ENCODE data around the gene FLRT2. TPM values are rescaled to one million over a fixed set of nuclear protein-coding genes. Genes with fewer than 3 reads are reported as not detected.

The FLRT2 gene
- total RNA-seq, 1 donor from 2014 or later, result 46.5 TPM

DNA sequence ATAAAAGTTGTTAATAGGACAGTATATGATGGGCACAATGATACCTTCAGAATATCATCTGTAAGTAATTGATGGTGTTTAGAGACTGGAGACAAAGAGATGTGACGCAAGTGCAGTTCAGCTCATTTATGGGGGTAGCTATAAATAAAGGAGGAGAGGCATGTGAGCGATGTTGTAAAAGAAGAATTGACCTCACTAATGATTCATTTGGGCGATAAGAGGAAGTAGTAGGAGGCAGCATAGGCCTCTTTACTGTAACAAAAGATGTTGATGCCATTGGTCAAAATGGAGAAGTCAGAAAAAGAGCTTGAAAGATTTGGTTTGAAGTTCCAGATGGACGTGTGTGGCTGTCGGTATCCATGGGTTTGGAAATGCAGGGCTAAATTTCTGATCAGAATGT lies 70.0 kb downstream of the FLRT2 start:
- no peak for DNase-seq

DNA sequence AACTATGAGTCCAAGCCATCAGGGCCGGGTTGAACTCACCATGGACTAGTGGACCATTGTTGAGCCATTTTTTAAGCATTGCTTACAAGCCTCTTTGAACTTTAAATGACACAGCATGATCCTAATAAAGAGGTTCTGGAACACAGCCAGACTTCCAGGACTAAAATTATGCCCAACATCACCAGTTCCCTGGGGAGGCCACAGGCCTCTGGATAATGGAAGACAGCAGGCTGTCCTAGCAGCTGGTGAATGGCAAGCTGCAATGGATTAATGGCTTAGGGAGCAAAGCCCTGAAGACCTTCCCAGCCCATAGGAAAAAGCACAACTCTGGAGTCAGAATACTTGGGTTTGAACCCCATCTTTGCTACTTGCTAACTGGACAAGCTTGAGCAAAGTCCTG lies 71.3 kb downstream of the FLRT2 start:
- peak; percentile 75 for DNase-seq

DNA sequence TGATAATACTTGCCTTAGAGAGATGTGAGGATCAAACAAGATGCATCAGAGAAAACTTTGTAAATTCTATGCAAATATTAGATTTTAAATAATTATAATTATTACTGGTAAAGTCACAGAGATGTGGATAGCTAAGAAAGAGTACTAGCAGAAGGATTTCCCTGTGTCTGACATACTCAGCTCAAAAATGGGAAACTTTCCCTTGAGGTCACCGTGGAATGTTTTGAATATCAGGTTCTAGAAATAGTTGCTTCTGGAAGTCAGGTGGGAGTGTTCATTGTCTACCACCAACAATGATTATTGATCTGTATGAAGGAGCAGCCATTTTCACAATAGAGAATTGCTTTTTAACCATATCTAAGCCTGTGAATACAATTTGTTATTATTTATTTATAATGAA lies 71.7 kb downstream of the FLRT2 start:
- no peak for DNase-seq

DNA sequence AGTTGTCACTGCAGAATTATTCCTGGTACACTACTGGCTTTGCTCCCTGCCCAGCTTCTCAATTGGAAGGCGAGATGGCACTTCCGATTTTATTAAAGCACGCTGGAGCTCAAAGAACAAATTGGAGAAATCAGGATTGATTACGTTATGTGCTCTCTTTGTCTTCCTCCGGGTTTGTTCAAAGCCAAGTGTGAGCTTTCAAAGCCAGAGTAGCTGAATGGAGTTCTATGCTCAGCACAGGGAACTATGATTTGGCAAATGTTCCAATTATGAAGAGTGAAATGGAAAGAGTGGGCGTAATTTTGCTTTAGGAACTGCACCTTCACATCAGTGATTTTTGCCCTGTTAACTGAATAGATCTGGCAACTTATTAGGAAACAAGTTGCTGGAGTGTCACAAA lies 72.4 kb downstream of the FLRT2 start:
- no peak for DNase-seq

DNA sequence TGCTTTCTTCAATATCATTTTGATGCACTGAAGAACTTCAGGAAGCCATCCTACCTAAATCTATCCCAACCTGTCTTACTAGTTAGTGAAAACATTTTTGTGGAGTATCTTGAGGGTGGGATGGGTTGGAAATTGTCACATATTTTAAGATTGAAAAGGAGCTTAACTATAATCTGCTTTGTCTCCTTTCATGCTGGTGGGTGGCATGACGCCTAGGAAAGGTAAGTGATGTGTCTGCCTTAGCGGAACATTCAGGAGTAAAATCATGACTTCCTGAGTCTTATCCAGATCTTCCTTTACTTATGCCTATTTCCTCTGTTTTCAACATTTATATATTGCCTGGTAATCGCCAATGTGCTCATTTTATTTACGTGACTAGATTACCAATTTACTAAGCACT lies 74.1 kb downstream of the FLRT2 start:
- DNase-seq, result no peak

DNA sequence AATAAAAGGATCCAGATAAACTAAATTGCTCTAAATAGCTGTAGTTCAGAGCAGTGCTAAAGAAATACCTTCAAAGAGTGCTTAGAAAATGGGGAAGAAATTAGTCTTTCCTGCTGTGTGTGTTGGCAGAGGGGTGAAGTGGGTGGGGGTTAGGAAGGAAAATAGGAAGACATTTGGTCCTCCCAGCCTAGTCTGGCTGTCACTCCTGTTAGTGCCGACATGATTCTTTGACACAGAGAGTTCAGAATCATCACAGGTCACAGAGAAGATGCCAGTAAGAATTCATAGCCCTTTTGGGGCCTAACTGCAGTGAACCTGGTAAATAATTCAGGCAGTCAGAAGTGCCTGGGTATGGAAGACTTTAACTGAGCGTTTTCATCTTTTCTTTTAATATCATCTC lies 74.8 kb downstream of the FLRT2 start:
- DNase-seq, result no peak

DNA sequence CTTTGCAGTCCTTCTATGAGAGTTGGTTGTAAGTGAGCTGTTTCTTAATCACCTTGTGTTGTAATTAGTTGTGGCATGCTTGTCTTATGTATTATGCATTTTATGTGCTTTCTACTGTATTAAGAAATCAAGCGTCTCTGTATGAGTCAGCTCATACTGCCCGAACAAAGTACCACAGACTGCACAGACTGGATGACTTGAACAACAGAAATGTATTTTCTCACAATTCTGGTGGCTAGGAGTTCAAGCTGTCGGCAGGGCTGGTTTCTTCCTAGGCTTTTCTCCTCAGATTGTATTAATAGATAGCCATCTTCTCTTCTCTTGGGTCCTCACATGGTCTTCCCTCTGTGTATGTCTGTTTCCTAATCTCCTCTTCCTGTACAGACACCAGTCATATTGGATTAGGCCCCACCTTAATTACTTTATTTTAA lies 77.7 kb downstream of the FLRT2 start:
- no peak for DNase-seq

DNA sequence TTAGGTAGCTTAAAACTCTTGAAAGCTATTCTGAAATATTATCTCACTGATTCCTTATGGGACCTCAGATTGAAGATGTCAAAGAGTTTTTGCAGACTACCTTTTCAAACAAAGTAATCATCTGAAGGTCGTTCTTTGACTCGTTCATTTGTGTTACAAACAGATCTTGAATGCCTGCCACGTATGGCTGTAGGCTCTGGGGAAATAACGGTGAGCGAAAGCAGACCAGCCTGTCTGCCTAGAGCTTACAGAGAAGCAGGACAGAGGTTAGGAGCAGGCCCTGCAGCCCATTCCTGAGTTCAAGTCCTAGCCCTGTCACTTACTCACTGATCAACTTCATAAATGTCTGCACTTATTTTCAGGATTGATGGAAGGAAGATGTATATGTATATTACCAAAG lies 83.6 kb downstream of the FLRT2 start:
- DNase-seq, result no peak

DNA sequence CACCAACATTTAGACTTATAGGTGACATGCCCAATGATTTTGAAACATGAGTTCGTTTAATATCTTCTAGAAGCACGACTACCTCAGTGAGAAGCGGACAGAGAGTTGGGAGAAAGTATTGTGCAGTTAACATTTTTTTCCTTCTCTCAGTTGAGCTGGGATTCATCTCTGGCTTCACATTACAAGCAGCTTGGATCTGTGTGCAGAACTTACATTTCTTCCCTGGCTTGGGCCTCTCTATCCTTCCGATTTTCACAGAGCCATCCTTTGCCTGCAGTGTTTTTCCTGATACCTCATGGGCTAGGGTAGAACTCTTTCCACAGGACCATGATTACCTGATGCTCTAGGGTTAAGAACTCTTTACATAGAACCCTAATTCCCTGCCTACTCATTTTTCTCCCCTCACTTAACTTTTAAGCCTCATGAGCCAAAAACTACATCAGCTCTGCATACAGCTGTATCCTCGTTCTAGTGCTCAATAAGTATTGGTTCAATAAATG lies 86.5 kb downstream of the FLRT2 start:
- no peak for DNase-seq

DNA sequence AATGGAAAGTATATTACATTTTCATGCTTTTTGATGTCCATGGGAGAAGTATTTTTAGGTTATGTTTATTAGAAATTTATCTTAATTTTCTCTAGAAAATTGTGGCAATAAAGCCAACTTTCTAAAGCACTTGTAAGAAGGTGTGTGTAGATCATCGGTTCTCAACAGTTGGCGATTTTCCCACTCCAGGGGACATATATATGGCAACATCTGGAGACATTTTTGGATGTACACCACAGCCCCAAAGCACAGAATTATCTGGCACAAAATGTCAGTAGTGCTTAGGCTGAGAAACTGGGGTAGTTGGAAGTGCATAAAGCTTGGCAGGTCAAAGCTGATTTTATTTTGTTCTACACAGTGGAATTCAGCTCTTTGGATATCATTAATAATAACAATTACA lies 86.9 kb downstream of the FLRT2 start:
- DNase-seq, result no peak

DNA sequence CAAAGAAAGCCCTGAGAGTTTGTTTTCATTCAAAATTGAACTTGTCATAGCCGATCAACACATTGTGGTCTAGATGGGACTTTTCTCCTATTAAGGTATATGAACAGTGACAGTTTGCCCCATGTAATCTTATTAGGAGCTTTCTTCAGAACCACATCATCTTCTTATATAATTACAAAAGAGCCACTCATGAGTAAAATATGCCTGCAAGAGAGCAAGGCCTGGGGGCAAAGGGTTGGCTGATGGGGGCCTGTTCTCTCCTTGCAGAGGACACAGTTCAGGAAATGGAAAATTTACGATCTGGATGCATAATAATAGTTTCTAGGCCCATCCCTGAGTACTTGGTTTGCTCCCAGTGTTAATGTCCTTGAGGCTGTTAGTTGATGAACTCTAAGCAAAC lies 87.8 kb downstream of the FLRT2 start:
- no peak for DNase-seq

DNA sequence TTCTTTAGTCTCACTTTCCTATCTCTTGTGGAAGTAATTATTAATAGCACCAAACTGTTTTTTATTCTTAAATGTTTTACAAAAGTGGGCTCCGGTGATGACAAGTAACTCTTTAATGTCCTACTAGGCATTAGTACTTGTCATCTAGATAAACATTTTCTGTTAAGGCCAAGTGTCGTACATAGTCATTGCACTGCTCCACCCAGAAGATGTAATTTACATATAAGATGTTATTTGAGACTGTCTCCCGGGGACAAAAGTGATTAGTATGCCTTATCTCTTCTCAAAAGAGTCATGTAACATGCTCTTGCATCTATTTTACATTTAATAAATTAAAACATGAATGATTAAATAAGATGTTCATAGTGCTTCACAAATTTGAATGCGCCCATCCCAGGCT lies 88.4 kb downstream of the FLRT2 start:
- DNase-seq, result no peak

DNA sequence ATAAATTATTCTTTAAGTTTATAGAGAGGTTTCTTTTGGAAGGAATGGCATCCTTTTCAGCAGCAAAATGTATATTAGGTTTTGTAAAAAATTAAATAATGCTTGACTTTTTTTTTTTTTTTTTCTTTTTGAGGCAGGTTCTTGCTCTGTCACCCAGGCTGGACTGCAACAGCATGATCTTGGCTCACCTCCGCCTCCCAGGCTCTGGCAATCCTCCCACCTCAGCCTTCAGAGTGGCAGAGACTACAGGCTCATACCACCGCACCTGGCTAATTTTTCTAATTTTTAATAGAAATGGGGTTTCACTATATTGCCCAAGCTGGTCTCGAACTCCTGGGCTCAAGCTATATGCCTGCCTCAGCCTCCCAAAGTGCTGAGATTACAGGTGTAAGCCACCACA lies 89.0 kb downstream of the FLRT2 start:
- no peak for DNase-seq

DNA sequence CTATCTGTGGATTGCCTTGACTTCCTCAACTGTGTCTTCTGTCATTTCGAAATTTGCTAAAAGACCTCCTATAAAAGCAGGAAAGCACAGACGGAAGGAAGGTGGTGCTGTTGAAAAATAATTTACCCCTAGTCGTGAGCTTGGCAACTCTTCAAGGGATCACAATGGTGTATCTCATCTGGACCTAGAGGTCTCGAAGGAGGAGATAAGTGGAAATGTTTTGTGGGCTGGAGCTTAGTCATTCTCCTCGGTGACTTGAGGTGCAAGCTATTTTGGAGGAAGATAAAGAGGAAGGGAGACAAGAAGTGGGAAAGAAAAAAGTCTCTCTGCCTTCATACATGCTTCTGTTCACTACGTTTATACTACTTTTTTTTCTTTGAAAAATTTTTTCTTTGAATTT lies 89.9 kb downstream of the FLRT2 start:
- DNase-seq, result no peak

DNA sequence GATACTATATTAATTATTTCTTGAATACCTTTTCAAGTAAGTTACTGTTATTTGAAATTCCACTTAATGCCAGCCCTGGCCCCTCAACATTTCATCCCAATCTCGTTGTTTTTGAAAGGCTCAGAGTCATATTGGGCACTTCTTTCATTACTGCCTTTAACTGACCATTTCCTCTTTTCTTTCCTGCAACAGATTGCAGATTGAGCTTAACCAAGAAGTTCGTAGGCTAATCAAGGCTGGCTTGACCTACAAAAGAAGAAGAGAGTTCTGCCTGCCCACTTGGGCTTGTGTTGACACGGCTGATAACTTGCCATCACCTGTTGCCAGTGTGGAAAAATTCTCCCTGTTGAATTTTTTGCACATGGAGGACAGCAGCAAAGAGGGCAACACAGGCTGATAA lies 91.0 kb downstream of the FLRT2 start:
- no peak for DNase-seq

DNA sequence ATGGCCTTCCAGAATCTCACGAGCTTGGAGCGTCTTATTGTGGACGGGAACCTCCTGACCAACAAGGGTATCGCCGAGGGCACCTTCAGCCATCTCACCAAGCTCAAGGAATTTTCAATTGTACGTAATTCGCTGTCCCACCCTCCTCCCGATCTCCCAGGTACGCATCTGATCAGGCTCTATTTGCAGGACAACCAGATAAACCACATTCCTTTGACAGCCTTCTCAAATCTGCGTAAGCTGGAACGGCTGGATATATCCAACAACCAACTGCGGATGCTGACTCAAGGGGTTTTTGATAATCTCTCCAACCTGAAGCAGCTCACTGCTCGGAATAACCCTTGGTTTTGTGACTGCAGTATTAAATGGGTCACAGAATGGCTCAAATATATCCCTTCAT lies 92.2 kb downstream of the FLRT2 start:
- DNase-seq, result no peak

DNA sequence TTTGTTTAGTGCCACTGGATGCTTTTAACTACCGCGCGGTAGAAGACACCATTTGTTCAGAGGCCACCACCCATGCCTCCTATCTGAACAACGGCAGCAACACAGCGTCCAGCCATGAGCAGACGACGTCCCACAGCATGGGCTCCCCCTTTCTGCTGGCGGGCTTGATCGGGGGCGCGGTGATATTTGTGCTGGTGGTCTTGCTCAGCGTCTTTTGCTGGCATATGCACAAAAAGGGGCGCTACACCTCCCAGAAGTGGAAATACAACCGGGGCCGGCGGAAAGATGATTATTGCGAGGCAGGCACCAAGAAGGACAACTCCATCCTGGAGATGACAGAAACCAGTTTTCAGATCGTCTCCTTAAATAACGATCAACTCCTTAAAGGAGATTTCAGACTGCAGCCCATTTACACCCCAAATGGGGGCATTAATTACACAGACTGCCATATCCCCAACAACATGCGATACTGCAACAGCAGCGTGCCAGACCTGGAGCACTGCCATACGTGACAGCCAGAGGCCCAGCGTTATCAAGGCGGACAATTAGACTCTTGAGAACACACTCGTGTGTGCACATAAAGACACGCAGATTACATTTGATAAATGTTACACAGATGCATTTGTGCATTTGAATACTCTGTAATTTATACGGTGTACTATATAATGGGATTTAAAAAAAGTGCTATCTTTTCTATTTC lies 93.2 kb downstream of the FLRT2 start:
- DNase-seq, result no peak

DNA sequence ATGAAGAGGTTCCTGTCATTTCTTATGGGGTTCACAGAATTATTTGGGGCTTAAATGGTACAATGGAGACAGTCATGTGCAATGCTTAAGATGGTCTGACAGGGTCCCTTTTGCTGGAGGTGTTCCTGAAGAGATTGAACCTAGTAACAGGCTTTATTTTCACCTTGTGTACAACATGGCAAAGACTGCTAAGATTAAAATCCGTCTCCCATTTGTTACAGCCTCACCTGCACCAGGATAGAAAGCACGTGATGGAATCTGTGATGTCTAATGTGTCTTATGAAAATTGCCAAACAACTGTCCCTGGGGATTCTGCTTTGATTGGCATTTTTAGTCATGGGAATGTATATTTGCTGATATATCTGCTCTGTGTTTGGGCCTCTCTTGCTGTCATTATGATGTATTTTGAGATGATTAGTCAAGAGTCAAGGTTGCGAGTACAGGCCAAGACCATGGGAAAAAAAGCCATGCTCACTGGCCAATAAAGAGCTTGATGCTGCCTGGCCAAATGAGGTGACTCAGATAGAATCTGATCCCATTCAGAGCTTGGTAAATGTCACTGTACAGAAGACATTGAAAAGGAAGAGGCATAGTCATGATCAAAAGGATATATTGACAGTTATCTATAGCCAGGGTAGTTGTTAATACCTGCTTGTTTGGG lies 96.1 kb downstream of the FLRT2 start:
- no peak for DNase-seq

DNA sequence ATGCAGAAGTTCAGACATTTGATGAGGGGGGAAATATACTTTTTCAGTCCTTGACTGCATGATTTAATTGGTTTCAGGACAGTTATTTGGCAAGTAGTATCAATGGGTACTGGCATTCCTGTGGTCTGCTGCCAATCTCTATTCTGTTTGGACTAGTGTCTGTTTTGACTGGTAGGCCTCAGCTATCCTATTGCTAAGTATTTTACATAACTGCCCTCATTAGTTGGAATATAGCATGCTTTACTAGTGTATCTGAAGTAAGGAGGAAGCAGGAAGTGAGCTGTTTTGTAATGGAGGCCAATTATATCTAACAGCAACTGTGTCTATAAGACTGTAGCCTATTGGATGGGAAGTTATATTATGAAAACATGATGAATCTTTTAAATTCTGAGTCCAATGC lies 104.3 kb downstream of the FLRT2 start:
- no peak for DNase-seq

DNA sequence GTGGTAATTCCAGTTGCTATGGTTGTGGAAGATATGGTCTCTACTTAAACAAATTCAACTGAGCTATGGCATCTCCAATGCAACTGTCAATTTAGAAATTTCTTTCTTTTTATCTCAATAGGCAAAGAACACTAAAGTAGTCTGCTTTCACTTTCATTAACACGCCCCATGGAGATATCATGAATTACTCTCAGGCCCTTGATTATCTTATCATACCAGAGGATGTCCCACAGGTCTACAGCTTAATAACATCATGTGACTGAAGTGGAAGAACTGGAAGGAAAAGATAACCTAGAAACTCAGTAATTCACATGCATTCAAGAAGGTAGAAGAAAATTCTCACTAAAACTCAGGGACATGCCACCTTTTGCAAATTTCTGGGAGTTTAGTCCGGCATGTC lies 114.3 kb downstream of the FLRT2 start:
- DNase-seq, result no peak

DNA sequence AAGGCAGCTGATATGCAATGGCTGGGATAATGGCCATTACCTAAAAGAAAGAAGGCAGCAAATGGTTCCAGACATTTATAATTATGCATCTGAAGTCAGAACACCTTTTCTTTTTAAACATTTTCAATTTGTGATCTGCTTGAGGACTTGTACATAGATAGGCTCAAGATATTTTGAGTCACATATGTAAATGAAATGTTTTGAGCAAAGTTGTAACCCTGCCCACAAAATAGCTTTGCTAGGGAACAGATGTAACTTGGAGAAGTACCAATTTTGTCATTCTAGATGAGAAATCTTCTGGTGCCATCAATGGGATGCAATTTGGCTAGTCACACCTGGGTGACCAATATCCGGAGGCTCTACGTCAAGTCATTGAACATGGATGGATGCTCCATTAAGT lies 123.1 kb downstream of the FLRT2 start:
- DNase-seq, result no peak

DNA sequence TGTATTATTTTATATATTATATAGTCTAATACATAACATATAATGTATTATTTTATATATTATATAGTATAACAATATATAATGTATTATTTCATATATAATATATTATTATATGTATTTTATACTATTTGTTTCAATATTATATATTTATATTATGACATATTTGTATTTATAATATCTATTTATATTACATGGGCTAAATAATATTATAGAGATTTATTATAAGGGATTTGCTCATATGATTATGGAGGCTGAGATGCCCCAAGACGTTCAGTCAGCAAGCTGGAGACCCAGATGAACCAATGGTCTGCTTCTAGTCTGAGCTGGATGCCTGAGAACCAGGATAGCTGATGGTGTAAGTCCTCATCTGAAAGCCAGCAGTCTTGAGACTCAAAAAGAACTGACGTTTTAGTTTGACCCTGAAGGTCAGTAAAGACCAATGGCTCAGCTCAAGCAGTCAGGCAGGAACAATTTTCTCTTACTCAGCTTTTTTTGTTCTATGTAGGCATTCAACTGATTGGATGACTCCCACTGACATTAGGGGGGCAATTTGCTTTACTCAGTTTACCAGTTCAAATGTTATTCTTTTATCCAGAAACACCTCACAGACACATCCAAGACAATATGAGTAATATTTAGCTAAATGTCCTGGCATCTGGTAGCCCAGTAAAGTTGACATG lies 130.4 kb downstream of the FLRT2 start:
- no peak for DNase-seq

DNA sequence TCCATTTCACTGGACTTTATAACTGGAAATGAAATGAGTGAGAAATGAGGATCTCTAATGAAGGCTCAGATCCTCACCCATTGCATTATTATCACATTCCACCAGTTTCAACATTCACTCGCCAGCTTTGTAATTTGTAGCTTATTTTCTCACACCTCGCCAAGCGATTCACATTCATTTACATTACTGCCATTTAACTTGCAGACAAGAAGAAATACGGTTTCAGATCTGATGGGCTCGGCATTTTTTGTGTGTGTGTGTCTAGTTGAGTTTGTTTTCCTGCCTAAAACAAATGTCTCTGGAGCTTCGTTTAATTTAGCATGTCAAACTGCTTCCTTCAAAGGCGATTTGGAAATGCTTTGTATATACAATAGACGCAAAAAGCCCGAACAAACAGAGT lies 132.2 kb downstream of the FLRT2 start:
- DNase-seq, result peak; percentile 2

DNA sequence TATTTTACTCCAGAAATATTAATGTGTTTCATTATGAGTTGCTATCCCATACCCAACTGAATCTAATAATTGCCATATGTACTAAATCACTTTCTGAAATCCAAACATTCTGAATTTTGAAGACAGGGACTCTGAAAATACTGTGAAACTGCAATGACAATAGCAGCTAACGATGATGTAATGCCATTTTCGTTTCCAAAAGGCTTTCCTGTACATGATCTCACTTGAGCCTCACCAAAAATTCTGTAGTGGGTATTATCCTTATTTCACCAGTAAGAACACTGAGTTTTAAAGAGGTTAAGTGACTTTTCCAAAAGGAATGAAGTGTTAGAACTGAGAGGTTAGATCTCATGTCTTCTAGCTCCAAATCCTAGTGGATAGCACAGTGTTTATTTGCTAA lies 133.3 kb downstream of the FLRT2 start:
- peak; percentile 13 for DNase-seq

Measured in tongue (tissue), 2 donors.